Glutamatergic neuron (in vitro differentiated cells): Measurements from ENCODE around the gene STK39. TPM values are rescaled to one million over a fixed set of nuclear protein-coding genes. Genes with fewer than 3 reads are reported as not detected.

ENCODE experiments used
- DNase-seq: peaks from one replicate; pipeline ENCODE4 v3.0.0; 2022
- H3K27ac Mint-ChIP-seq: one replicate; pipeline ENCODE4 v1.8.0; 2020; ENCODE audit warnings: mild to moderate bottlenecking, mixed read lengths, inconsistent platforms; ENCODE audit not compliant: unreplicated experiment
- H3K27me3 Mint-ChIP-seq: one replicate; pipeline ENCODE4 v1.8.0; 2020; ENCODE audit warnings: mild to moderate bottlenecking, moderate library complexity, mixed read lengths, inconsistent platforms; ENCODE audit not compliant: unreplicated experiment
- H3K36me3 Mint-ChIP-seq: one replicate; pipeline ENCODE4 v1.8.0; 2020; ENCODE audit warnings: mild to moderate bottlenecking, mixed read lengths, inconsistent platforms; ENCODE audit not compliant: unreplicated experiment
- H3K4me1 Mint-ChIP-seq: one replicate; pipeline ENCODE4 v1.8.0; 2020; ENCODE audit warnings: mild to moderate bottlenecking, low read depth, mixed read lengths, inconsistent platforms; ENCODE audit not compliant: unreplicated experiment
- H3K4me3 Mint-ChIP-seq: one replicate; pipeline ENCODE4 v1.8.0; 2020; ENCODE audit warnings: mild to moderate bottlenecking, mixed read lengths, inconsistent platforms; ENCODE audit not compliant: unreplicated experiment
- H3K9me3 Mint-ChIP-seq: one replicate; pipeline ENCODE4 v1.8.0; 2020; ENCODE audit warnings: mild to moderate bottlenecking, moderate library complexity, mixed read lengths, inconsistent platforms; ENCODE audit not compliant: unreplicated experiment
- CTCF ChIP-seq: fragments of 200-600 bp; sonication (generic); IDR thresholded peaks from one replicate; pipeline ENCODE4 v1.5.0; 2021; ENCODE audit not compliant: partially characterized antibody, unreplicated experiment
- total RNA-seq: library from RNA; stranded (reverse); fragmentation: NEBNext Ultra II Directional; extraction: Animal tissue kit (Norgen Biotek cat#: 25700); gene quantifications from one replicate; pipeline ENCODE4 v1.2.1, GENCODE V29; 2021; ENCODE audit not compliant: unreplicated experiment

Gene STK39
- total RNA-seq, 1 donor from 2014 or later = 35.9 TPM

GRCh38 chr2:168158586-168158985, 88.8 kb downstream of the STK39 start:
- Mint-ChIP-seq H3K27me3 (peaks cover 3% of the 10 kb centered on the region), H3K4me3 (no peak overlapping the region), H3K36me3 (no peaks in the 10 kb centered on the region), H3K27ac (no peak overlapping the region), H3K4me1 (peaks cover 14% of the 10 kb centered on the region), H3K9me3 (no peaks in the 10 kb centered on the region)
- DNase-seq = no peak
- no peak for TF ChIP-seq CTCF

GRCh38 chr2:168157926-168158325, 89.5 kb downstream of the STK39 start:
- no peak for DNase-seq
- H3K27me3 Mint-ChIP-seq = peaks cover 3% of the 10 kb centered on the region
- no peaks in the 10 kb centered on the region for H3K9me3 Mint-ChIP-seq
- no peak overlapping the region for H3K4me3 Mint-ChIP-seq
- TF ChIP-seq CTCF = no peak
- H3K36me3 Mint-ChIP-seq = no peaks in the 10 kb centered on the region
- peaks cover 14% of the 10 kb centered on the region for H3K4me1 Mint-ChIP-seq
- no peak overlapping the region for H3K27ac Mint-ChIP-seq

- peaks cover 14% of the 10 kb centered on the region for H3K4me1 Mint-ChIP-seq
- no peaks in the 10 kb centered on the region for H3K36me3 Mint-ChIP-seq
- H3K27ac Mint-ChIP-seq = no peak overlapping the region
- no peak for DNase-seq
- H3K4me3 Mint-ChIP-seq = no peak overlapping the region
- no peaks in the 10 kb centered on the region for H3K9me3 Mint-ChIP-seq
- no peak for TF ChIP-seq CTCF
- H3K27me3 Mint-ChIP-seq = peaks cover 3% of the 10 kb centered on the region
Measured at GRCh38 chr2:168157070-168157469, 90.3 kb downstream of the STK39 start.

- Mint-ChIP-seq H3K27ac (no peak overlapping the region), H3K27me3 (peaks cover 3% of the 10 kb centered on the region), H3K9me3 (no peaks in the 10 kb centered on the region), H3K4me1 (peaks cover 14% of the 10 kb centered on the region), H3K36me3 (no peaks in the 10 kb centered on the region), H3K4me3 (no peak overlapping the region)
- no peak for TF ChIP-seq CTCF
- DNase-seq = peak; percentile 38
Measured at GRCh38 chr2:168156661-168157060, 90.7 kb downstream of the STK39 start.

GRCh38 chr2:168155680-168156079, 91.7 kb downstream of the STK39 start:
- DNase-seq = no peak
- H3K4me3 Mint-ChIP-seq = no peak overlapping the region
- no peaks in the 10 kb centered on the region for H3K9me3 Mint-ChIP-seq
- no peak for TF ChIP-seq CTCF
- peaks cover 14% of the 10 kb centered on the region for H3K4me1 Mint-ChIP-seq
- peaks cover 3% of the 10 kb centered on the region for H3K27me3 Mint-ChIP-seq
- H3K27ac Mint-ChIP-seq = no peak overlapping the region
- no peaks in the 10 kb centered on the region for H3K36me3 Mint-ChIP-seq
